H1 (cell line): ENCODE data around the gene MMP7. TPM values are rescaled to one million over a fixed set of nuclear protein-coding genes. Genes with fewer than 3 reads are reported as not detected.

ENCODE experiments used
- CTCF ChIA-PET: fragments of 300-600 bp; sonication (Branson Sonifier 250); formaldehyde crosslinking; loops from one replicate; lab custom pipeline; 2021; ENCODE audit not compliant: partially characterized antibody; lab: Charles Lee
- POLR2A ChIA-PET: fragments of 300-600 bp; sonication (Branson Sonifier 250); formaldehyde crosslinking; loops from one replicate; lab custom pipeline; 2021; ENCODE audit warnings: inconsistent platforms; ENCODE audit not compliant: partially characterized antibody; lab: Charles Lee
- DNase-seq, 2 experiments: peaks; one replicate each; pipeline versions ENCODE4 v3.0.0 to v3.0.0-alpha.2; 2010 to 2022; ENCODE audit warnings: low spot score in 2 of 2, low read depth in 1 of 2, mixed read lengths in 1 of 2
- FAIRE-seq: peaks from 2 replicates; lab custom pipeline; 2011; peaks lifted over from hg19 to GRCh38; lab: Jason Lieb, UNC
- H2AFZ ChIP-seq: 2 replicates; pipeline ENCODE4 v1.8.1; 2012; ENCODE audit warnings: low read length, inconsistent platforms
- H2AK5ac ChIP-seq: 2 replicates; pipeline ENCODE4 v1.6.1; 2013; ENCODE audit warnings: low read depth, low read length
- H2BK120ac ChIP-seq: replicated peaks from 2 replicates; pipeline ENCODE3; 2013; ENCODE audit warnings: low read depth, low read length, inconsistent platforms
- H2BK12ac ChIP-seq: 2 replicates; pipeline ENCODE4 v1.6.1; 2013; ENCODE audit warnings: low read depth, low read length
- H2BK15ac ChIP-seq: 2 replicates; pipeline ENCODE4 v1.6.1; 2013; ENCODE audit warnings: low read length
- H2BK20ac ChIP-seq: 2 replicates; pipeline ENCODE4 v1.6.1; 2013; ENCODE audit warnings: low read length
- H2BK5ac ChIP-seq: 2 replicates; pipeline ENCODE4 v1.6.1; 2013; ENCODE audit warnings: low read depth, low read length
- H3K14ac ChIP-seq: 2 replicates; pipeline ENCODE4 v1.6.1; 2013; ENCODE audit warnings: inconsistent platforms; ENCODE audit not compliant: insufficient read length
- H3K18ac ChIP-seq: 2 replicates; pipeline ENCODE4 v1.6.1; 2013; ENCODE audit warnings: low read length; ENCODE audit errors: extremely low read depth
- H3K23ac ChIP-seq: 2 replicates; pipeline ENCODE4 v1.6.1; 2013; ENCODE audit warnings: inconsistent platforms; ENCODE audit not compliant: insufficient read length
- H3K23me2 ChIP-seq: 2 replicates; pipeline ENCODE4 v1.6.1; 2013; ENCODE audit warnings: low read depth, low read length
- H3K27ac ChIP-seq: 2 replicates; pipeline ENCODE4 v1.6.1; 2011; ENCODE audit warnings: low read depth, low read length, inconsistent platforms
- H3K27me3 ChIP-seq, 4 experiments: replicated peaks in 1 of 4; 1 replicate in 1 of 4; 2 replicates in 3 of 4; pipeline versions ENCODE4 v1.6.1 to v1.8.1; 2011 to 2013; ENCODE audit warnings: low read length in 3 of 4, mild to moderate bottlenecking in 3 of 4, inconsistent platforms in 2 of 4, mixed read lengths in 2 of 4, moderate library complexity in 1 of 4; ENCODE audit not compliant: control insufficient read depth in 3 of 4, insufficient read depth in 3 of 4; ENCODE audit errors: extremely low read depth in 1 of 4
- H3K36me3 ChIP-seq, 4 experiments: 2 replicates each; pipeline versions ENCODE4 v1.6.1 to v1.8.1; 2011 to 2013; ENCODE audit warnings: mild to moderate bottlenecking in 4 of 4, low read length in 3 of 4, moderate library complexity in 2 of 4, control low read depth in 1 of 4, inconsistent platforms in 1 of 4; ENCODE audit not compliant: insufficient read depth in 4 of 4, control insufficient read depth in 2 of 4
- H3K4ac ChIP-seq: replicated peaks from 2 replicates; pipeline ENCODE3; 2013; ENCODE audit warnings: low read length, low read depth, mixed read lengths, inconsistent platforms; ENCODE audit not compliant: insufficient read length
- H3K4me1 ChIP-seq, 4 experiments: replicated peaks in 1 of 4; 1 replicate in 1 of 4; 2 replicates in 3 of 4; pipeline versions ENCODE4 v1.6.1 to v1.8.1; 2011 to 2013; ENCODE audit warnings: low read length in 3 of 4, inconsistent platforms in 2 of 4, mixed read lengths in 1 of 4; ENCODE audit not compliant: insufficient read depth in 4 of 4, control insufficient read depth in 3 of 4
- H3K4me2 ChIP-seq, 2 experiments: 2 replicates each; pipeline versions ENCODE4 v1.6.1 to v1.8.1; 2011 to 2013; ENCODE audit warnings: low read depth in 2 of 2, low read length in 2 of 2, control low read depth in 1 of 2, inconsistent platforms in 1 of 2, mild to moderate bottlenecking in 1 of 2; ENCODE audit not compliant: insufficient read depth in 1 of 2
- H3K4me3 ChIP-seq, 4 experiments: fragments of 200-600, 300-600 bp in 1 of 4; sonication (generic), shearing (Covaris generic), sonication (Bioruptor Twin) in 1 of 4; 2 replicates each; pipeline versions ENCODE4 v1.5.1 to v1.8.1; 2011 to 2016; ENCODE audit warnings: low read length in 4 of 4, low read depth in 3 of 4, control low read depth in 2 of 4, inconsistent platforms in 2 of 4, mild to moderate bottlenecking in 2 of 4, mixed read lengths in 1 of 4, moderate library complexity in 1 of 4; ENCODE audit not compliant: insufficient read depth in 2 of 4; ENCODE audit errors: extremely low read depth in 1 of 4
- H3K56ac ChIP-seq: replicated peaks from 2 replicates; pipeline ENCODE3; 2013; ENCODE audit warnings: low read depth, mild to moderate bottlenecking, mixed read lengths, low read length, inconsistent platforms; ENCODE audit not compliant: insufficient read length
- H3K79me1 ChIP-seq: 2 replicates; pipeline ENCODE4 v1.6.1; 2013; ENCODE audit warnings: low read depth, low read length, control low read depth
- H3K79me2 ChIP-seq, 2 experiments: 2 replicates each; pipeline versions ENCODE4 v1.6.1 to v1.8.1; 2012 to 2013; ENCODE audit warnings: low read length in 2 of 2, mild to moderate bottlenecking in 2 of 2, inconsistent platforms in 1 of 2; ENCODE audit not compliant: insufficient read depth in 2 of 2, control insufficient read depth in 1 of 2
- H3K9ac ChIP-seq, 4 experiments: replicated peaks in 1 of 4; 1 replicate in 1 of 4; 2 replicates in 3 of 4; pipeline versions ENCODE4 v1.6.1 to v1.8.1; 2011 to 2013; ENCODE audit warnings: low read depth in 3 of 4, low read length in 3 of 4, control low read depth in 2 of 4, mild to moderate bottlenecking in 2 of 4, moderate library complexity in 2 of 4, inconsistent platforms in 1 of 4; ENCODE audit errors: extremely low read depth in 1 of 4
- H3K9me3 ChIP-seq, 2 experiments: 2 replicates each; pipeline versions ENCODE4 v1.6.1 to v1.8.1; 2012 to 2013; ENCODE audit warnings: mild to moderate bottlenecking in 2 of 2, moderate library complexity in 2 of 2, control low read depth in 1 of 2, inconsistent platforms in 1 of 2, low read depth in 1 of 2, low read length in 1 of 2, mixed read lengths in 1 of 2; ENCODE audit not compliant: insufficient read depth in 2 of 2
- H4K20me1 ChIP-seq, 2 experiments: replicated peaks in 1 of 2; 2 replicates each; pipeline versions ENCODE3 to v1.8.1; 2011 to 2013; ENCODE audit warnings: inconsistent platforms in 2 of 2, low read length in 2 of 2, mild to moderate bottlenecking in 1 of 2; ENCODE audit not compliant: insufficient read depth in 2 of 2, control insufficient read depth in 1 of 2
- H4K5ac ChIP-seq: 2 replicates; pipeline ENCODE4 v1.6.1; 2013; ENCODE audit warnings: low read length, low read depth, mixed read lengths, inconsistent platforms; ENCODE audit not compliant: insufficient read length
- H4K8ac ChIP-seq: 2 replicates; pipeline ENCODE4 v1.8.0; 2013; ENCODE audit warnings: mild to moderate bottlenecking, moderate library complexity, low read length, inconsistent platforms; ENCODE audit not compliant: insufficient read depth; ENCODE audit errors: extremely low read depth
- H4K91ac ChIP-seq: replicated peaks from 2 replicates; pipeline ENCODE3; 2013; ENCODE audit warnings: low read length, mixed read lengths, inconsistent platforms; ENCODE audit not compliant: insufficient read length
- ASH2L ChIP-seq: fragments of 200-600, 300-600 bp; sonication (generic); IDR thresholded peaks from one replicate; pipeline ENCODE4 v1.7.1; 2017; ENCODE audit warnings: low read length
- BCL11A ChIP-seq, 2 experiments: IDR thresholded peaks; one replicate each; pipeline ENCODE4 v1.6.1; 2011; ENCODE audit warnings: low read depth in 2 of 2, low read length in 2 of 2, mild to moderate bottlenecking in 2 of 2
- CBX8 ChIP-seq: fragments of 300-800, 300-1000 bp; sonication (generic); IDR thresholded peaks from 2 replicates; pipeline ENCODE4 v1.7.1; 2016; ENCODE audit warnings: low read depth, low read length, borderline replicate concordance
- CHD1 ChIP-seq: IDR thresholded peaks from 2 replicates; pipeline ENCODE4 v1.6.1; 2012; ENCODE audit warnings: low read depth, low read length, improper control_type of control experiment
- CHD2 ChIP-seq: IDR thresholded peaks from 2 replicates; pipeline ENCODE4 v1.6.1; 2012; ENCODE audit warnings: low read length, improper control_type of control experiment
- CREB1 ChIP-seq: IDR thresholded peaks from 2 replicates; pipeline ENCODE4 v1.6.1; 2012; ENCODE audit warnings: inconsistent platforms
- PHF8 ChIP-seq: fragments of 200-600 bp; sonication (generic); conservative IDR thresholded peaks from 2 replicates; pipeline ENCODE4 v1.7.1; 2012; ENCODE audit warnings: low read depth, mild to moderate bottlenecking, inconsistent platforms, low read length, moderate library complexity
- YY1 ChIP-seq: IDR thresholded peaks from 2 replicates; pipeline ENCODE4 v1.6.1; 2011; ENCODE audit warnings: low read depth, mild to moderate bottlenecking, low read length
- WGBS, 2 experiments: shearing (Covaris generic) in 1 of 2; methylation state at CpG; one replicate each; pipeline versions ENCODE4 v1.1.6 to v1.1.7; 2013 to 2015; ENCODE audit warnings: low lambda C conversion rate in 2 of 2, mixed read lengths in 2 of 2, inconsistent platforms in 1 of 2, low coverage in 1 of 2, missing lambda C conversion rate in 1 of 2; ENCODE audit not compliant: insufficient replicate concordance in 2 of 2, insufficient coverage in 1 of 2, insufficient read length in 1 of 2; ENCODE audit errors: extremely low coverage in 1 of 2, missing lambda C conversion rate in 1 of 2; 5-methylcytosine and 5-hydroxymethylcytosine counted together
- polyA plus RNA-seq, 7 experiments: library from polyadenylated mRNA; depleted of rRNA in 3 of 7; stranded (reverse) in 5 of 7; unstranded in 2 of 7; fragments of >200 nt in 5 of 7; fragments of 200-250 nt in 2 of 7; gene quantifications; 1 replicate in 5 of 7; 2 replicates in 1 of 7; 4 replicates in 1 of 7; pipeline versions ENCODE4 v1.2.1 to v1.2.3, GENCODE V29; 2011 to 2013; ENCODE audit warnings: missing spikeins in 2 of 7, mixed read lengths in 2 of 7
- total RNA-seq: library from RNA; stranded (reverse); fragmentation: NEBNext Ultra II Directional; extraction: Animal tissue kit (Norgen Biotek cat#: 25700); gene quantifications from 2 replicates; pipeline ENCODE4 v1.2.1, GENCODE V29; 2021
- TF ChIP-seq, protein P1 (sequence below): IDR thresholded peaks from 2 replicates; pipeline ENCODE4 v1.6.1; 2011; ENCODE audit warnings: low read depth, mild to moderate bottlenecking, low read length; ENCODE audit not compliant: insufficient read depth

Gene MMP7
- total and polyA plus RNA-seq, 2 of the 8 experiments (the other 6 are each of a cell fraction or from before 2014, with no cell fraction given) = not detected

GRCh38 chr11:102576350-102576749, 45.8 kb upstream of the MMP7 start:
- no peak overlapping the region for H2BK120ac ChIP-seq
- H4K8ac ChIP-seq = no peak overlapping the region
- no peak overlapping the region for H2AK5ac ChIP-seq
- H3K23me2 ChIP-seq = no peaks in the 10 kb centered on the region
- no peak overlapping the region for H3K4ac ChIP-seq
- H2BK15ac ChIP-seq = no peak overlapping the region
- H3K23ac ChIP-seq = no peak overlapping the region
- no peak overlapping the region for H2AFZ ChIP-seq
- FAIRE-seq = no peak
- H2BK20ac ChIP-seq = no peak overlapping the region
- no peaks in the 10 kb centered on the region for H3K27me3 ChIP-seq
- no peak overlapping the region for H4K91ac ChIP-seq
- no peak overlapping the region for H2BK12ac ChIP-seq
- no peak overlapping the region for H3K4me3 ChIP-seq
- H3K4me1 ChIP-seq = no peaks in the 10 kb centered on the region
- H3K27ac ChIP-seq = no peak overlapping the region
- TF ChIP-seq CHD2 (no peak), CHD1 (no peak), BCL11A (IDR thresholded peaks at IDR 0.05; ENCODE audit: low read depth in 2 of 2, low read length in 2 of 2) (no peak), CREB1 (no peak), CBX8 (no peak), YY1 (no peak), PHF8 (no peak), ASH2L (no peak)
- TF ChIP-seq, protein P1, sequence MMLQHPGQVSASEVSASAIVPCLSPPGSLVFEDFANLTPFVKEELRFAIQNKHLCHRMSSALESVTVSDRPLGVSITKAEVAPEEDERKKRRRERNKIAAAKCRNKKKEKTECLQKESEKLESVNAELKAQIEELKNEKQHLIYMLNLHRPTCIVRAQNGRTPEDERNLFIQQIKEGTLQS = no peak
- TF ChIP-seq, all 59 proteins: peak for 0
- H2BK5ac ChIP-seq = no peak overlapping the region
- no peaks in the 10 kb centered on the region for H4K20me1 ChIP-seq
- CTCF ChIA-PET = no interaction called here
- POLR2A ChIA-PET = no interaction called here
- H3K79me2 ChIP-seq = no peaks in the 10 kb centered on the region
- H3K4me2 ChIP-seq = no peak overlapping the region
- H3K79me1 ChIP-seq = no peaks in the 10 kb centered on the region
- DNase-seq = no peak
- no peaks in the 10 kb centered on the region for H3K36me3 ChIP-seq
- no peaks in the 10 kb centered on the region for H3K9me3 ChIP-seq
- no peak overlapping the region for H3K56ac ChIP-seq
- no peak overlapping the region for H4K5ac ChIP-seq
- WGBS, 2 experiments = 88% methylated on average over 3 of the region's 3 CpGs; no CpG with 5 or more reads in 1 of the 2 experiments
- no peak overlapping the region for H3K14ac ChIP-seq
- H3K18ac ChIP-seq = no peak overlapping the region
- no peak overlapping the region for H3K9ac ChIP-seq
